Stimulated activated effector memory CD8-positive, alpha-beta T cell treated with anti-CD3 and anti-CD28 coated beads, Interleukin-12 subunit alpha, Interleukin-12 subunit beta, amount 100 ng/mL, for 72 hours (primary cell): ENCODE results near the gene IDUA.
A peak's percentile ranks its signal among the peaks of the same experiment; 100 is the strongest.

Source experiments
- ATAC-seq: fragments of 150-1000 bp; cut with Tn5 transposase; 2 replicates; pipeline ENCODE4 v1.10.0; 2021
- DNase-seq, 2 donors: peaks; one replicate each; pipeline ENCODE4 v3.0.0; 2021 to 2022; ENCODE audit warnings: low spot score in 2 of 2
- H3K27ac Mint-ChIP-seq: one replicate; pipeline ENCODE4 v1.8.0; 2022; ENCODE audit warnings: mild to moderate bottlenecking, mixed read lengths
- H3K36me3 Mint-ChIP-seq: one replicate; pipeline ENCODE4 v1.8.0; 2022; ENCODE audit warnings: mild to moderate bottlenecking, mixed read lengths
- H3K4me1 Mint-ChIP-seq: one replicate; pipeline ENCODE4 v1.8.0; 2022; ENCODE audit warnings: mixed read lengths
- H3K4me3 Mint-ChIP-seq: one replicate; pipeline ENCODE4 v1.8.0; 2022; ENCODE audit warnings: mild to moderate bottlenecking, mixed read lengths
- H3K9me3 Mint-ChIP-seq: one replicate; pipeline ENCODE4 v1.8.0; 2022; ENCODE audit warnings: mixed read lengths

IDUA gene

DNA sequence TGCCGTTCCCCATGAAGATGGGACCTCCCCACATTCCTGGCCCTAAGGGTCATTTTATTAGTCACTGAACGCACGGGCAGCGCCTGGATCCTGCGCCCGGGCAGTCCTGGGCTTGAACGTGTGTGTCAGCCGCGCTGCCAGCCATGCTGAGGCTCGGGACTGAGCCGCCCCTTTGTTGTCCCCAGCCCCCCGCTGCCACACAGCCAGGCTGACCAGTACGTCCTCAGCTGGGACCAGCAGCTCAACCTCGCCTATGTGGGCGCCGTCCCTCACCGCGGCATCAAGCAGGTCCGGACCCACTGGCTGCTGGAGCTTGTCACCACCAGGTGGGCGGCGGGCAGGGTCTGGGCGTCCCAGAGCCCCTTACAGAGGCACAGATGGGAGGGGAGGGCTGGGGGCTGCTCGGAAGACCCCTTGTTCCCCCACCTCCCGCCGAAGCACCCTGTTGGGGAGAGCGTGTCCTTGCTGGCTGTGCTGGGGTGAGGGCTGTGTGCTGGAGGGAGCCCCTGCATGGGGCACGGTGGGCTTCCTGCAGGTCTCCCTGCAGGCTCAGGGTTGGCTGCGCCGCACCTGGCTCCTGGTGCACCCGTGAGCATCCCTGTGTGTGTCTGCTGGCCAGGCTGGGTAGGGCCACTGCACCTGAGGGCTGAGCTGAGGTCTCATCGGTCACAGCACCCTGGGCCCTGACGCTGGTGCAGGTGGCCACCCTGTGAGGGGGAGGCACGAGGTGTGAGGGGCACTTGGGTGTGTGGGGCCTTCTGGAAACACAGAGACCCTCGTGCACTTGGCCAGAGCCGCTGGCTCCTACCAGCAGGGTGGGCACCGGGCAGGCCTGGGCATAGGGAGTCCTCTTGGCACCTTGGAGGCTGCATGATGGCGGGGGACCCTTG lies 1.0 kb downstream of the IDUA start:
- peak overlapping the region; percentile 79 for H3K4me3 Mint-ChIP-seq
- no peaks in the 10 kb centered on the region for H3K9me3 Mint-ChIP-seq
- no peak for DNase-seq
- peaks cover 20% of the 10 kb centered on the region for H3K4me1 Mint-ChIP-seq
- H3K36me3 Mint-ChIP-seq = no peaks in the 10 kb centered on the region
- no peak overlapping the region for H3K27ac Mint-ChIP-seq
- ATAC-seq = no peak

DNA sequence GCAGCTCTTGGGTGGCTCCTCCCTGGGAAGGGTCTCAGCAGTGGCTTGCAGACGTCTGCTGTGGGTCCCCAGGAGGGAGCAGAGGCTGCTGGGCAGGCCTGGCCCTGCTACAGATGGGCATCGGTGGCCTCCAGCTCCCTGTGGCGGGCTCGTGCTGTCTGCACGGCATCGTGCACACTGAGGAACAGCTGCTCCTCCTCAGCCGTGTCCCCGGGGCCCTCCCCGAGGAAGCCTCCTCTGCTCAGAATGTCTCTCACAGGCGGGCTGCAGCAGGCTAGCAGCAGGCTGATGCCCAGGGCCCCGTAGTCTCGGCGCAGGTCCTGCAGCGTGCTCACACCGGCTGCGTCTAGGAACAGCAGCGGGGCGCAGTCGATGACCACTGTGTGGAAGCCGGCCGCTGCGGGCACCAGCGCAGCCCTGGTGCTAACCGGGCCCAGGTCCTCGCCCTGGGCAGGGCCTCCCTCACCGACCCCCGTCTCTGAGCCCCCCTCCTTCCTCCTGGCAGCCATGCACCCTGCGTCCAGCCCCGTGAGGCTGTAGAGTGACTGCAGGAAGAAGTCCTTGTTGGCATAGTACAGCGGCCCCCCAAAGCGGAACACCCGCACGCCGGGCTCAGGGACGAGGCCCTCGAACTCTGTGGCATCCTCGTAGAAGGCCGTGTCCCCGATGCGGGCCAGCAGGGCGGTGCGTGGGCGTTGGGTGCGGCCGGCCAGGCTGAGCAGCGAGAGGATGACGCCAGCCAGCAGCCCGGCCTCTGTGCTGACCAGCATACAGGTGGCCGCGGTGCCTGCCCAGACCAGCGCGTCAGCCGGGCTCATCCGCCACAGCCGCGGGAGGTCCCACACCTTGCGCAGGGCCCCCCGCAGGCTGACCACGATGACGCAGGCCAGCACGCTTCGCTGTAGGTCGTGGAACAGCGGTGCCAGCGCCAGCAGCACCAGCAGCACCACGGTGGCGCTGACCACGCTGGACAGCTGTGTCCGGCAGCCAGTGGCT lies 2.2 kb downstream of the IDUA start:
- no peak overlapping the region for H3K27ac Mint-ChIP-seq
- peaks cover 20% of the 10 kb centered on the region for H3K4me1 Mint-ChIP-seq
- no peaks in the 10 kb centered on the region for H3K9me3 Mint-ChIP-seq
- no peak for DNase-seq
- no peak for ATAC-seq
- H3K36me3 Mint-ChIP-seq = no peaks in the 10 kb centered on the region
- no peak overlapping the region for H3K4me3 Mint-ChIP-seq

DNA sequence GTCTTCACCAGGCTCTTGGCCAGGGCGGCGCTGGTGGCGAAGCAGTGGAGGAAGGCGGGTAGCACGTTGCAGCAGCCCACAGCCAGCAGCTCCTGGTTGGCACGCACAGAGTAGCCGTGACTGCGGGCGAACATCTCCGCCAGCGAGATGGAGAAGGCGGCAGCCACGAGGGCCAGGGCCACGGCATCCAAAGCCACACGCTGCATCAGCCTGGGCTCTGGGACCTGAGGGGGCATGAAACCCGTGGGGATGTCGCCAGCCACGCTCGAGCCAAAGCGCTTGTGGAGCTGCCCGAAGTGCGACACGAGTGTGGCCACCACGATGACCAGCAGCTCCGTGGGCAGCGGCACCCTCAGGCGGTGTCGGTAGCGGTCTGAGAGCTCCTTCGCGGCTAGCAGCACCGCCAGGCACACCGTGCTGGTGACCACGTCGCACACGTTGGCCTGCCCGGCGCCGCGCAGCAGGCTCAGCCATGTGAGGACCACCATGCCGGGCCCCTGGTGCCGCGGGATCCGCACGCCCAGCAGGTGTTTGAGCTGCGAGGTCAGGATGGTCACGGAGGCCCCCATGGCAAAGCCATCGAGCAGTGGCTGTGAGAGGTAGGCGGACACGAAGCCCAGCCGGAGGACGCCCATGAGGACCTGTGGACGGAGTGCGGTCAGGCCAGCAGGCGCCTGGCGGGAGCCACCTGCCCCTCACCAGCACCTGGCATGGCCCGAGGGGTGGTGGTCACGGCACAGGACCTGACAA lies 3.1 kb downstream of the IDUA start:
- no peak for DNase-seq
- Mint-ChIP-seq H3K27ac (no peak overlapping the region), H3K4me1 (peaks cover 20% of the 10 kb centered on the region), H3K4me3 (no peak overlapping the region), H3K9me3 (no peaks in the 10 kb centered on the region), H3K36me3 (no peaks in the 10 kb centered on the region)
- no peak for ATAC-seq

DNA sequence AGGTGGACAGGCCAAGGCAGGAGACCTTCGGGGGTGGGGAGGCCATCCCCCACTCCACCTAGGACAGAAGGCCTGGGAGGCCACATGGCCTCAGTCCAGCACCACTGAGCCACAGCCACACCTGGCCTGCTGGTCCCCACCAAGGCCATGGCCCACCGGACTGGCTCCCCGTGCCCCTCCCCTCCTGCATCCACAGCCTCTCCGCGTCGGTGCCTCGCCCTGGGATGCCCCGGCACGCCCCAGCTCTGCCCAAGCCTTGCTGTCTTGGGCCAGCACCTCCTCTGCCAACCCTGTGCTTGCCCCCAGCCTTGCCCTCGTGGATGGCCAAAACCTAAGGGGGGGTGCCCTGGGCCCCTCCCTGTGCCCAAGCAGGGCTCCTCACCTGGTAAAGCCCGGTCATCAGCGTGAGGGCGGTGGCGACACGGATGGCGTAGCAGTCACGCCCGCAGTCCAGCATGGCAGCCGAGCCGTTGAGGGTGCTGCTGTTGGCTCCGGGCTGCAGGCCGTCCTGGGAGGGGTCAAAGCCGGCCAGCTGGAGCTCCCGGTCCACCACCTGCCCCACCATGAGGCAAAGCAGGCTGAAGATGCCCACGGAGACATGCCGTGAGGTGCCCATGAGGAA lies 4.0 kb downstream of the IDUA start:
- DNase-seq (no peak), ATAC-seq (no peak)
- Mint-ChIP-seq H3K9me3 (no peaks in the 10 kb centered on the region), H3K36me3 (no peaks in the 10 kb centered on the region), H3K4me1 (peaks cover 18% of the 10 kb centered on the region), H3K27ac (no peak overlapping the region), H3K4me3 (no peak overlapping the region)

DNA sequence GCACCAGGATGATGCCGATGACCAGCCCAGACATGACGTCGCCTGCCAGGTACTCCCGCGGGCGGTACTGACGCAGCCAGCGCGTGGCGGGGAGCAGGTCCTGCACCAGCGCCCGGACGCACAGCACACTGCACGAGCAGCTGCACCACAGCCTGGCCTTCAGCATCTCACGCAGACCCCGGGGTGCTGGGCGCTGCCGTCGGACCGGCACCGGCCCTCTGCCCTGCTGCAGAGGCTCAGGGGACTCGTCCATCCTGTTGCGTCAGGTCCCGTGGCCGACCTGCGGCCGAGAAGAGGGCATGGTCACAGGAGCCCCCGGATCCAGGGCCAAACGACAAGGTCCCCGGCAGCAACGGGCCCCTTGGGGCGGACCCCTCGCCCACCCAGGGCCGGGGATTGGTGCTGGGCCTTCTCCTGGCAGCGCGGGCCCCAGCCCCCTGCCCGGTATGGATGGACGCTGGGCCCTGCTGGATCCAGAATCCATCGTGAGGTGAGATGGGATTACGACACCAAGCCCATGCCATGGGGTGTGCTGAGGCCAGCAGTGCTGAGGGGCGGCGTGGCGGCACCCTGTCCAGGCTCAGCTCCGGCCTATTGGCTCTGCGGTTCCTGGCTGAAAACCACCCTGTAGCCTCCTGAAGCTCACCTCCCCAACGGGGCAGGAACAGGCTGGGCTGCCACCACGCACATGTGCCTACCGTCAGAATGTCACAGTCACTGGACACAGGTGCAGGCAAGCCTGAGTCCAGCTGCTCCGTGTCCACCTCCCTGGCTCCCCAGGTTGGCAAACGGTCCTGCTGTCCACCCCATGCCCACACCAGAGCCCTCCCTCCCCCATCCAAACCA lies 4.8 kb downstream of the IDUA start:
- Mint-ChIP-seq H3K36me3 (no peaks in the 10 kb centered on the region), H3K9me3 (no peaks in the 10 kb centered on the region), H3K4me1 (peaks cover 10% of the 10 kb centered on the region), H3K27ac (no peak overlapping the region), H3K4me3 (no peak overlapping the region)
- no peak for ATAC-seq
- DNase-seq = no peak

DNA sequence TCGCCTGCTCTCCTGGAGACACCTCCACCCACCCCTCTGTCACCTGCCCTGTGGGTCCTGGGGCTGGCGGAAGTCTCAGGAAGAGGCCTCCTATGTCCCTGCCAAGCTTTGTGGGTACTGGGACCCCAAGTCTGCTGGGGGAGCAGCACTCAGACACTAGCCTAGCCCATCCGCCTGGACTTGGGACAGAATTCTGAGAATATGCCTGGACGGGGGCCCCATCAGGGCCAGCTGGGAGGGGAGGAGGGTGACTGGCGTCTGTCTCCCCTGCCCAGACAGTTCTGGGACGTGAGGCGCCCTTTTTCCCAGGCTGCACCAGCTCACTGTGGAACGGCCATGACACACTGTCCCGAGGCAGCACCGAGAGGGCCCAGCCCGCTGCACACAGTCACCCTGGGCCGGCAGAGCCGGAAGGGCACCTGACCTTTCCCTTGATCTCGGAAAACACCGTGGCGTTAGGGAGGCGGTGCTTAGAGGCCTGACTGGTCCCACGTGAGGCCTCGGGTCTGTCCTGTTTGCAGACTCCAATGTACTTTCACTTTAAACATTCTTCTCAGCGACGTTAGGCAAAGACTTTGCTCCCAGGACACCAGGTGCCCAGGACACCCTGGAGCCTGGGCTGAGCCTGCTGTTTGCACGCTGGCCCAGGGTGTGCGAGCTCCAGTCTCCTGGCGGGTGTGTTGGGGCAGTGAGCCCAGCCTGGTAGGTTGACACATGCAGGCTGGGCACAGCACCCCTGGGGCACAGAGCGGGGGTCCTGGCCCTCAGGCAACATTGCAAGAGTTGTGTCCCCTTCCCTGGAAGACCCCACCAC lies 5.7 kb downstream of the IDUA start:
- H3K4me1 Mint-ChIP-seq = peaks cover 8% of the 10 kb centered on the region
- H3K27ac Mint-ChIP-seq = no peak overlapping the region
- H3K9me3 Mint-ChIP-seq = no peaks in the 10 kb centered on the region
- H3K36me3 Mint-ChIP-seq = no peaks in the 10 kb centered on the region
- no peak overlapping the region for H3K4me3 Mint-ChIP-seq
- DNase-seq = no peak
- ATAC-seq = no peak

DNA sequence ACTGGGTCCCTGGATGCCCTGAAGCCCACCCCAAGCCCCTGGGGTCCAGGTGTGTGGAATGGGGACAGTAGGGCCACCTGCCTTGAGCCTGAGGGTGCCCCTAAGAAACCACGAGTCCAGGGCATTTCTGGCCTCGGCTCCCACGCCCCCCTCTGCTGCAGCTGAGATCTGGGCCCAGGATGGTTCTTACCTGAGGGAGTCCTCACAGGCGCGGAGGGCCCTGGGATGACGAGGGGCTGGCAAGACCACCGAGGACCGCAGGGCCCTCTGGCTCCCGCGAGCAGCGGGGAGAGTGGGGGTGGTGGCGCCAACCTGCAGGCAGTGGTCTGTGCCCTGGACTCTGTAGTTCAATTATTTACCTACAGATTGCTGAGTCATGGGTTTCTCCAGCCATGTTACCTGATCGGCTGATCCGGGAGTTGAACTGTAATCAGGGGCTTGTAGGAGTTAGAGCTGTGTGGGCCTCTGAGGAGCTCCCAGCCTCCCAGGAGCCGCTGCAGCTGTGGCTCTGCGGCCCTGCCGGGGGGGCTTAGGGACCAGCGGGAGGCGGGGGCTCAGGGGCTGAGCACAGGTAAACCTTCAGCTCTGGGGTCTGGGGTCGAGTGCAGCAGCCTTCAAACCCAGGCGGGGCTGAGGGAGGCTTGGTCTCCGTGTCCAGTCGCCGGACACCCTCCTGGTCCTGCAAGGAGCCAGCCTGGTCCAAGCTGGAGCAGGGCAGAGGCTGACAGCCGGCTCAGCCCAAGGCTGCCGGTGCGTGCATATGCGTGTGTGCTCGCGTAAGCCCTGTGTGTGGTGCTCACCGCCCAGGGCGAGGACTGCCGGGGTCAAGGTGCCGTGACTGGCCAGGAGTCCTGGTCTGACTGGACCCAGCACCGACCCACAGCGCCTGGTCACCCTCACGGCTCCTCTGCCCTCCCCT lies 6.5 kb downstream of the IDUA start, which contains the start of gene SLC26A1:
Gene SLC26A1, minus strand, starts transcription at position 294 of the 919 bp plus-strand sequence. CDS start 1,701 bp downstream, outside the sequence.
- ATAC-seq (no peak), DNase-seq (no peak)
- Mint-ChIP-seq H3K9me3 (no peaks in the 10 kb centered on the region), H3K4me3 (no peak within 1 kb of the TSS), H3K4me1 (peaks cover 5% of the 10 kb centered on the region), H3K27ac (no peak within 1 kb of the TSS), H3K36me3 (no peaks in the 10 kb centered on the region)

DNA sequence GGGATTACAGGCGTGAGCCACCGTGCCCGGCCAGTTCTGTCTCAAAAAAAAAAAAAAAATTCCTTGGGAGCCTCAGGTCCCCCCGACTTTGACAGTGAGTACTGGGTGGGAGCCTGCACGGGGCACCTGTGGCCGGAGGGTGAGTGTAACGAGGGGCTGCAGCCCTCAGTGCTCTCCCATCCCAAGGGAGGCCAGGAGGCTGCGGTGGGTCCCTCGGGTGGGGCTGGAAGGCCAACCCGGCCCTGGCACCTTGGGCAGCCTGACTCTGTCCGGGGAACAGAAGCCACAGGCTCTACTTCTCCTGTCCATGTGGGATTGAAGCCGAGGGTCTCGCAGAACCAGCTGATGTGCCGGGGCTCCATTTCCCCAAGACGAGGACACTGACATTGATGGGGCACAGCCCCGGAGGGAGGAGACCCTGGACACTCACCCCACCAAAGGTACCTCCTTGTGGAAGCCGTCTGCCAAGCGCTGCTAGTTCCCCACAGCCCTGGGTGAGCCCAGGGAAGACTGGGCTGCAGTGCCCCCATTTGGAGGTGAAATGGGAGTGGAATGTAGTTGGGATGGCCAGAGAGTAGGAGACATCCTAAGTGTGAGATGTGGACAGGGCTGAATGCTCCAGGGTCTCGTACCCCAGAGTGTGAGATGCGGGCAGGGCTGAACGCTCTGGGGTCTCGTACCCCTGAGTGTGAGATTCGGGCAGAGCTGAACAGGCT lies 8.6 kb downstream of the IDUA start:
- no peak overlapping the region for H3K27ac Mint-ChIP-seq
- ATAC-seq (no peak), DNase-seq (no peak)
- H3K36me3 Mint-ChIP-seq = no peaks in the 10 kb centered on the region
- no peak overlapping the region for H3K4me3 Mint-ChIP-seq
- no peaks in the 10 kb centered on the region for H3K9me3 Mint-ChIP-seq
- no peaks in the 10 kb centered on the region for H3K4me1 Mint-ChIP-seq

DNA sequence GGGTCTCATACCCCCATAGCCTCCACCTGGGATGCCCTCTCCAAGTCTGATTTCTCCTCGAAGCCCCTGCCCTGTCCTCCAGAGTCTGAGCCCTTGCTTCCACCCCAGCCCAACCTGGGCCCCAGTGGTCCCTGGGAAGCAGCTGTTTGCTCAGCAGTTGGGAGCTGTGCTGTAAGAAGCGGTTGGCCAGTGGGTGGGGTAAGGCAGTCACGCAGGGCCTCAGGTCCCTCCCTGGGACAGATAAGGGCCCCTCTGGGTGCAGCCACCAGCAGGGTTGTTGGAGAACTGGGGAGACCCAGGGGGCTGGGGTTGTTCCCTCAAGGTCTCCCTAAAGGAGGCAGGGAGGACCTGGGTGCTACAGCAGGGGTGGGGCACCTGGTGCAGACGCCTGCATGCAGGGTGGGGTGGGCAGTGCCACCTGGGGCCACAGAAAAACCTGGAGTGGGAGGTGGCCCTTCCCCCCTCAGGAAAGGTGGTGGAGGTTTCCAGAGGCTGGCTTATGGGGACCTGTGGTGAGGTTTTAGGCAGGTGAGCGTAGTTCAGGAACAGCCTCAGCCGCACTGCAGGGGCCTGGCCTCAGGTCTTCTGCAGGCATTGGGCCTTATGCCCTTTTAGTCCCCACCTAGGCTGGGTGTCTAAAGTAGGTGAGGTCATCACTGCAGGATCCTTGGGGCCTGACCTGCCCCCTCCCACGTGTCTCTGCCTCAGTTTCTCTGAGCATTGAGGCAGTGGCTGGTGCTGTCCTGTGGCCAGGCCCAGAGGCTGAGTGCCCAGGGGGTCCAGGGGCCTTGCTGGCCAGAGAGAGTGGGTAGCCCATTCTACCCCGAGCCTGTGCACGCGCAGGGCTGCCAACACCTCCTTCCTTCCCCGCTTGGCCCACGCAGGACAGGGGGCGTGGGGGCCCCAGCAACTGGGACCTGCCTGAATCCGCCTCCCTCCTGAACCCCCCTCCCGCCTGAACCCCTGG lies 9.5 kb downstream of the IDUA start:
- no peak overlapping the region for H3K4me3 Mint-ChIP-seq
- ATAC-seq (no peak), DNase-seq (no peak)
- H3K9me3 Mint-ChIP-seq = no peaks in the 10 kb centered on the region
- H3K27ac Mint-ChIP-seq = no peak overlapping the region
- no peaks in the 10 kb centered on the region for H3K4me1 Mint-ChIP-seq
- no peaks in the 10 kb centered on the region for H3K36me3 Mint-ChIP-seq

DNA sequence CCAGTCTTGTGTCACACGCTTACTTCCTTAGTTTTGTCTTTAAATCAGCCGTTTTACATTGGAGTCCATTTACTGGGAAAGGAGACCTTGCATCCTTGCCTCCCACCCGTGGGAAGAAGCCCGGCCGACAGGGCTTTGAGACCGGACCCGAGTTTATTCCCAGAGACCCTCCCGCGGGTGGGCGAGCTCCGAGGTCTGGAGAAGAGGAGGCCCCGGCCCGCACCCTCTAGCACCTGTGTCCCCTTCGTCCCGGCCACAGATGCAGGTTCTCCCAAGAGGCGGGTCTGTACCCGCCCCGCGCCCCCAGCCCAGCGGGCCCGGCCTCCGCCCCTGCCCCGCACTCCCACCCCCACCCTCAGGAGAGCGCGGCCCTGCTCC lies 10.1 kb downstream of the IDUA start:
- no peaks in the 10 kb centered on the region for H3K9me3 Mint-ChIP-seq
- H3K27ac Mint-ChIP-seq = no peak overlapping the region
- H3K36me3 Mint-ChIP-seq = no peaks in the 10 kb centered on the region
- H3K4me1 Mint-ChIP-seq = no peaks in the 10 kb centered on the region
- no peak overlapping the region for H3K4me3 Mint-ChIP-seq
- DNase-seq = no peak
- ATAC-seq = no peak

DNA sequence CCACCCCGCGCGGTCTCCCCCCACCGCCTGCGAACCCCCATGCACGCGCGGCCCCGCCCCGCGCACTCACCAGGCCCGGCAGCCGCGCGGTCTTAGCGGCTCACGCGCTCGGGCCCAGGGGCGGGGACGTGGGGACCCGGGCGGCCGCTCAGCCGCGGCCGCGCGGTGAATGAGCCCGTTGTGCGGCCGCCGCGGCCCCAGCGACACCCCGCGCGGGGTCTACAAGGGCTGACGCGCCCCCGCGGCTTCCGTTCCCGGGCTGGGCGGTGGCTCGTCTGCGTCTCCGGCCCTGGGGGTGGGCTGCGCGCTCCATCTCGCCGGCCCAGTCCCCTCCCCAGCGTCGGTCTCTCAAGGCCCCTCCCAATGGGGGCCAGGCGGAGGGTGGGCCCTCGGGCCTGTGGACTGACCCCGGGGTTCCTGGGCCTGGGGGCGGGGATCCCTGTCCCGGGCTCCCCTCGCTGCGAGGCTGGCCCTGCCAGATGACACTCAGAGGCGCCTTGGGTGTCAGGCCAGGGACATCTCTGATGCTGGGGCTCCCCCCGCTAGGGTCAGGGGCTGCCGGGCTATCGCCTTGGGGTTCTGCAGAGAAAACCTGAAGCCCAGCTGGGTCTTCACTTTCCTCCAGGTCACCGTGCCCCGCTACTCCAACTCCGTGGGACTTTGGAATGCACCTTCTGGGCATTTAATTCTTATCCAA lies 10.7 kb downstream of the IDUA start:
- Mint-ChIP-seq H3K36me3 (no peaks in the 10 kb centered on the region), H3K4me3 (no peak overlapping the region), H3K27ac (no peak overlapping the region), H3K4me1 (no peaks in the 10 kb centered on the region), H3K9me3 (no peaks in the 10 kb centered on the region)
- ATAC-seq = peak; percentile 29
- DNase-seq = no peak
